ENCODE measurements around the gene SLC9A3. TPM values are rescaled to one million over a fixed set of nuclear protein-coding genes. Genes with fewer than 3 reads are reported as not detected.
"Not testable (repeated sequence)": the region's sequence is repeated elsewhere in the genome, so short reads cannot be mapped to it uniquely, and the experiment has no call there.

SLC9A3 gene
- total RNA-seq, 2 donors from 2014 or later: 0.69 to 0.71 TPM

GRCh38 chr5:557917-558316, 33.7 kb upstream of the SLC9A3 start:
- intact Hi-C loops (cut with DNase I): not testable (repeated sequence)
- peak; percentile 28 for DNase-seq (ENCODE audit: low spot score)

GRCh38 chr5:556909-557441, 32.7 kb upstream of the SLC9A3 start:
- intact Hi-C loops (cut with DNase I): no loop called here
- peak; percentile 82 for DNase-seq (ENCODE audit: low spot score)

- DNase-seq (ENCODE audit: low spot score): no peak
- intact Hi-C loops (cut with DNase I): no loop called here
Observed at GRCh38 chr5:555058-555623, 30.9 kb upstream of the SLC9A3 start.

- intact Hi-C loops (cut with DNase I): no loop called here
Observed at GRCh38 chr5:554284-554988, 30.2 kb upstream of the SLC9A3 start.

GRCh38 chr5:553874-554273, 29.6 kb upstream of the SLC9A3 start:
- intact Hi-C loops (cut with DNase I): no loop called here
- peak; percentile 47 for DNase-seq (ENCODE audit: low spot score)

More at GRCh38 chr5:554284-554988, 30.2 kb upstream of the SLC9A3 start:
- peak; percentile 49 for DNase-seq (ENCODE audit: low spot score)

GRCh38 chr5:551406-551805, 27.2 kb upstream of the SLC9A3 start:
- intact Hi-C loops (cut with DNase I): no loop called here
- DNase-seq (ENCODE audit: low spot score): peak; percentile 29

GRCh38 chr5:549229-549628, 25.0 kb upstream of the SLC9A3 start:
- DNase-seq (ENCODE audit: low spot score): no peak
- intact Hi-C loops (cut with DNase I): no loop called here

- peak; percentile 70 for DNase-seq (ENCODE audit: low spot score)
- intact Hi-C loops (cut with DNase I): no loop called here
Observed at GRCh38 chr5:548256-548655, 24.0 kb upstream of the SLC9A3 start.

GRCh38 chr5:547086-547924, 23.1 kb upstream of the SLC9A3 start:
- intact Hi-C loops (cut with DNase I): no loop called here

GRCh38 chr5:546376-546908, 22.2 kb upstream of the SLC9A3 start:
- intact Hi-C loops (cut with DNase I): no loop called here

More at GRCh38 chr5:547086-547924, 23.1 kb upstream of the SLC9A3 start:
- DNase-seq (ENCODE audit: low spot score): peak; percentile 63

GRCh38 chr5:545641-546375, 21.6 kb upstream of the SLC9A3 start:
- intact Hi-C loops (cut with DNase I): no loop called here
- DNase-seq (ENCODE audit: low spot score): peak; percentile 62

More at GRCh38 chr5:546376-546908, 22.2 kb upstream of the SLC9A3 start:
- peak; percentile 69 for DNase-seq (ENCODE audit: low spot score)

- DNase-seq (ENCODE audit: low spot score): peak; percentile 43
- intact Hi-C loops (cut with DNase I): no loop called here
Observed at GRCh38 chr5:544675-545355, 20.6 kb upstream of the SLC9A3 start.

- intact Hi-C loops (cut with DNase I): no loop called here
- peak; percentile 88 for DNase-seq (ENCODE audit: low spot score)
Observed at GRCh38 chr5:543755-544674, 19.8 kb upstream of the SLC9A3 start.

GRCh38 chr5:543351-543750, 19.1 kb upstream of the SLC9A3 start:
- intact Hi-C loops (cut with DNase I): no loop called here
- peak; percentile 76 for DNase-seq (ENCODE audit: low spot score)

- intact Hi-C loops (cut with DNase I): no loop called here
Observed at GRCh38 chr5:542319-543311, 18.4 kb upstream of the SLC9A3 start.

More at GRCh38 chr5:542319-543311, 18.4 kb upstream of the SLC9A3 start:
- peak; percentile 78 for DNase-seq (ENCODE audit: low spot score)

Data from posterior vena cava (tissue), 2 donors.